ENCODE data around the gene MPO.

The MPO gene

DNA sequence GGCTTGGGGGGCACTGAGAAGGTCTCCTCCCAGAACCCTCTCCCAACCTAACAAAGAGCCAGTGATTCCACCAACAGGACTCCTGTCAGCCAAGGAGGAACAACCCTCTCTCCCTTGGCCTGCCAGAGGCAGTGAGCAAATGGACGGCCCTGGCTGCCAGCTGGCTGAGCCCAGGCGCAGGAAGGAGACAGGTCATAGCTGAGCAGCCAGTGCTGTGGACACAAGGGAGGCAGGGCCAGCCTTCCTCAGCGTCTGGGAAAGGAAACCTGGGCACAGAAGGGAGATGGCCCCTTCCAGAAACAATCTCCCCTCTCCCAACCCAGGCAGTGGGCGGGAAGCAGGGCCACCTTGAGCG lies 2.1 kb downstream of the MPO start:
- H3K27ac ChIP-seq (ENCODE audit: low read depth, low read length) = no peak overlapping the region
- H3K4me3 ChIP-seq (ENCODE audit: low read depth in 1 of 2, low read length in 2 of 2) = peak overlapping the region in 1 of 2 donors; percentile 14

DNA sequence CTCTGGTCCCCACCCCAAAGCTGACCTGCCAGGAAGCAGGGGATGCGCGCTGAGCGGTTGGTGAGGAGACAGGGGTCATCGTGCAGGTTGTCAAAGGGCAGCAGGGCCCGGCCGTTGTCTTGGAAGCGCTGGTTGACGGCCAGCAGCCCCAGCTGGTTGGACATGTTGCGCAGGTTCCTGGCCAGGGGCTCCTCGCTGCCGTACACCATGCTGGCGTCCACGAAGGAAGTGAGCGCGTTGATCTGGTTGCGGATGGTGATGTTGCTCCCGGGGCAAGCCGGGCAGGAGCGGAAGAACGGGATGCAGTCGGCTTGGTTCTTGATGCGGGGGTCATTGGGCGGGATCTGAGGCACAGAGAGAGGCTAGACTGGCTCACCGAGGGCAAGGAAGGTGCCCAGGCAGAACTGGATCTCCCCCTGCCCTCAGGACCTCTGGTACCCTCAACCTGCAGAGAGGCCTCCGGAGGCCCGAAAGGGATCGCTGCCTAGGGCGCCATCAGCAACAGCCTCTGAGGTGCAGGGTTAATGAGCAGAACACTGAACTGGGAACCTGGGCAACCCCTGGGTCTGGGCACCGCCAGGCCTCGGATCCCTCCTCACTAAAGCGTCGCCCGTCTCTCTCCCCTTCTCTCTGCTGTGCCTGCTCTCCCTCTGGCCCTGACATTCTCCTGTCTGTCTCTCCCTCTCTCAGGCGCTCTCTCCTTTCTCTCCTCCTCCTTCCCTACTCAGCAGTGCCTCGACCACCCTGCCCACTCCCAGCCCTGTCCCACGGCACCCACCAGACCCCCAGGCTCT lies 2.7 kb downstream of the MPO start:
- H3K9me3 ChIP-seq (ENCODE audit: control insufficient read depth in 1 of 2, low read length in 2 of 2) = no peaks in the 10 kb centered on the region
- H3K36me3 ChIP-seq (ENCODE audit: control insufficient read depth in 1 of 2, insufficient read depth in 2 of 2, low read length in 2 of 2) = no peaks in the 10 kb centered on the region
- no peak overlapping the region for H3K9ac ChIP-seq (ENCODE audit: low read depth in 1 of 2, low read length in 2 of 2)
- no peak overlapping the region for H3K27ac ChIP-seq (ENCODE audit: low read depth, low read length)
- H3K4me3 ChIP-seq (ENCODE audit: low read depth in 1 of 2, low read length in 2 of 2) = no peak overlapping the region
- peaks cover 22 to 27% of the 10 kb centered on the region in 2 donors for H3K27me3 ChIP-seq (ENCODE audit: control insufficient read depth in 1 of 2, insufficient read depth in 2 of 2, low read length in 2 of 2)
- peaks cover 0 to 5% of the 10 kb centered on the region in 2 donors for H3K4me1 ChIP-seq (ENCODE audit: control insufficient read depth in 1 of 2, insufficient read depth in 2 of 2, low read length in 2 of 2)

More for the DNA sequence above, 2.1 kb downstream of the MPO start:
- Histone ChIP-seq H3K9me3 (ENCODE audit: control insufficient read depth in 1 of 2, low read length in 2 of 2) (no peaks in the 10 kb centered on the region), H3K4me1 (ENCODE audit: control insufficient read depth in 1 of 2, insufficient read depth in 2 of 2, low read length in 2 of 2) (peaks cover 0 to 5% of the 10 kb centered on the region in 2 donors), H3K9ac (ENCODE audit: low read depth in 1 of 2, low read length in 2 of 2) (no peak overlapping the region), H3K36me3 (ENCODE audit: control insufficient read depth in 1 of 2, insufficient read depth in 2 of 2, low read length in 2 of 2) (no peaks in the 10 kb centered on the region), H3K27me3 (ENCODE audit: control insufficient read depth in 1 of 2, insufficient read depth in 2 of 2, low read length in 2 of 2) (peaks cover 22 to 27% of the 10 kb centered on the region in 2 donors)

DNA sequence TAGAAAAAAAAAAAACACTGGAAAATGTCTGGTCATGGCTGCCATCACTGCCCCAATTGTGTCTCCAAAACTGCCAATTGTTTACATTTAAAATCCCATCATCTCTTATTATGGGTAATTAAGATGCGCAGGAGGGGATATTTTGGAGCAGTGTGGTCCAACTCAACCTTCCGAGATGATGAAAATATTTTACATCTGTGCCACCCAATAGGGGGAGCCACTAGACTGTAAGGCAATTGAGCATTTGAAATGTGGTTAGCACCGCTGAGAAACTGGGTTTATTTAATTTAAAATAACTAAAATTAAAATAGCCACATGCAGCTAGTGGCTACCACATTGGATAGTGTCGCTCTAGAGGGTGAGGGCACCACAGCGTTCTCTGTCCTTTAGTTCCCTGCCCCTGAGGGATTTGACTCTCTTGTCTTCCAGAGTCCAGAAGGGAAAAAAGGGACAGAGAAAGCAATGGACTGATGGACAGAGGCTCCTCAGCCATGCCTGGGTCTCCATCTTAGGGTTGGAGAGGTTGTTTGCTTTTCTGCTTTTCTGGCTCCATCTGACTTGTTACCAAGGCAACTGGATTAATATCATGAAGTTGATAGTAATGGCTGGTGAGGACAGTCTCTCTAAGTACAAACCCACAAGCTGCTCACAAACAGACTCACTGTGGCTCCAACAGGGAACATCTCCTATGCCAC lies 3.5 kb downstream of the MPO start:
- H3K9ac ChIP-seq (ENCODE audit: low read depth in 1 of 2, low read length in 2 of 2) = no peak overlapping the region
- no peak overlapping the region for H3K4me3 ChIP-seq (ENCODE audit: low read depth in 1 of 2, low read length in 2 of 2)
- peaks cover 0 to 5% of the 10 kb centered on the region in 2 donors for H3K4me1 ChIP-seq (ENCODE audit: control insufficient read depth in 1 of 2, insufficient read depth in 2 of 2, low read length in 2 of 2)
- H3K9me3 ChIP-seq (ENCODE audit: control insufficient read depth in 1 of 2, low read length in 2 of 2) = no peaks in the 10 kb centered on the region
- H3K36me3 ChIP-seq (ENCODE audit: control insufficient read depth in 1 of 2, insufficient read depth in 2 of 2, low read length in 2 of 2) = no peaks in the 10 kb centered on the region
- no peak overlapping the region for H3K27ac ChIP-seq (ENCODE audit: low read depth, low read length)
- peaks cover 22 to 27% of the 10 kb centered on the region in 2 donors for H3K27me3 ChIP-seq (ENCODE audit: control insufficient read depth in 1 of 2, insufficient read depth in 2 of 2, low read length in 2 of 2)

DNA sequence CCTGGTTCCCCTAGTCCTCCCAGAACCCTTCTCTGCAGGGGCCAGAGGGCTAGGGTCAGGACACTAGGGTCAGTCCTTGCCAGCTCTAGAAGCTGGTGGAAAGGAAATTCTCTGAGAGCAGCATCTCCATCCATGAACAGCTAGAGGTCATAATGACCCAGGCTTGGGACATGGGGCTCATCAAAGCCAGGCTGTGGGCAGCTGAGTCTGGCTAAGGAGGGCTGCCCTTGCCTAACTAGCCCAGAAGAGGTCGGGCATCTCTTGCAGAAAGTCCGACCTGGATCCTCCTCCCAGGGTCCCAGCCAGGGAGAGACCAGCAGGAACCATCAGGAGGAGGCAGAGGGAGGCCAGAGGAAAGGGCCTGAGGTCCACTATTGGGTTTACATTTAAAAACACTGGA lies 4.3 kb downstream of the MPO start:
- no peaks in the 10 kb centered on the region for H3K36me3 ChIP-seq (ENCODE audit: control insufficient read depth in 1 of 2, insufficient read depth in 2 of 2, low read length in 2 of 2)
- H3K4me3 ChIP-seq (ENCODE audit: low read depth in 1 of 2, low read length in 2 of 2) = no peak overlapping the region
- H3K9me3 ChIP-seq (ENCODE audit: control insufficient read depth in 1 of 2, low read length in 2 of 2) = no peaks in the 10 kb centered on the region
- H3K9ac ChIP-seq (ENCODE audit: low read depth in 1 of 2, low read length in 2 of 2) = no peak overlapping the region
- no peak overlapping the region for H3K27ac ChIP-seq (ENCODE audit: low read depth, low read length)
- peaks cover 0 to 5% of the 10 kb centered on the region in 2 donors for H3K4me1 ChIP-seq (ENCODE audit: control insufficient read depth in 1 of 2, insufficient read depth in 2 of 2, low read length in 2 of 2)
- H3K27me3 ChIP-seq (ENCODE audit: control insufficient read depth in 1 of 2, insufficient read depth in 2 of 2, low read length in 2 of 2) = peaks cover 22 to 27% of the 10 kb centered on the region in 2 donors

DNA sequence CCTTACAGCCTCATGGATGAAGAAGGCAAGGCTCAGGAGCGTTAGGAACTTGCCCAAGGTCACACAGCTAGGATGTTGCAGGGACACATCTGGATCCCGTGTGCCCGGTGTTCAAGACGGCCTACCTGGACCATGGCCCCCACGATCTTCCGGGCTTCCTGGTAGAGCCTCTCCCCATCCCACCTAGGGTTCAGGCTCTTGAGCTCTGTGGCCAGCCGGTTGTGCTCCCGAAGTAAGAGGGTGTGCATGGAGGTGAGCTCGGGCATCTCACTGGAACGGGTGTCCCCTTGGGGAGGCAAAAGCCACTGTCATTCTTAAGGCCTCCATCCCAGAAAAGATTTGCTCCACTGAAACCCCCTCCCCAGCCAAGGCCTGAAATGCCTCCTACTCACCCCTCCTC lies 5.3 kb downstream of the MPO start:
- Histone ChIP-seq H3K9ac (ENCODE audit: low read depth in 1 of 2, low read length in 2 of 2) (no peak overlapping the region), H3K27ac (ENCODE audit: low read depth, low read length) (no peak overlapping the region), H3K27me3 (ENCODE audit: control insufficient read depth in 1 of 2, insufficient read depth in 2 of 2, low read length in 2 of 2) (peaks cover 17 to 24% of the 10 kb centered on the region in 2 donors), H3K4me1 (ENCODE audit: control insufficient read depth in 1 of 2, insufficient read depth in 2 of 2, low read length in 2 of 2) (peaks cover 0 to 5% of the 10 kb centered on the region in 2 donors), H3K9me3 (ENCODE audit: control insufficient read depth in 1 of 2, low read length in 2 of 2) (no peaks in the 10 kb centered on the region), H3K4me3 (ENCODE audit: low read depth in 1 of 2, low read length in 2 of 2) (no peak overlapping the region), H3K36me3 (ENCODE audit: control insufficient read depth in 1 of 2, insufficient read depth in 2 of 2, low read length in 2 of 2) (no peaks in the 10 kb centered on the region)

DNA sequence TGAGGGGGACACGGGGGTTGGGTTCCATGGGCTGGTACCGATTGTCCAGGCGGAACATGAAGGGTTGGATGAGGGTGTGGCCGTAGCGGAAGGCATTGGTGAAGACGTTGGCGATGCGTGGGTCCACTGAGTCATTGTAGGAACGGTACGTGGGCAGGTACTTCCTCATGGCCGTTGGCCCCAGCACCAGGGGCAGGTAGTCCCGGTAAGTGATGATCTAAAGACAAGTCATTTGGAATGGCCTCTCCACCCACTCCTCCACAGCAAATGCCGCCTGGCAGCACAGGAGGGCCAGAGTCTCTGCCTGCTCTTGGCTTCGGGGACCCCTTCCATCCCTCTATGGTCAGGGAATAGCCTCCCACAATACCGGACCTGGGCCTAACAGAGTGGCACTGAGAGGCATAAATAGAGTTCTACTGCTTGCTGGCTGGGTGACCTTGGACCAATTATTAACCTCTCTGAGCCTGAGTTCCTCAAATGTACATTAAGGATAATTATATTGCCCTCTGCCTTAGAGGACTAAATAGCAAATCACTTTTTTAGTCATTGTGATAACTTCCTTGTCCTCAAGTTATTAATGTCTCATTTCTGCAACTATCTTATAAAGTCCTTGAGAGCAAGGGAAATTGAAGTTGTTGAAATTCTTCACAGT lies 7.2 kb downstream of the MPO start:
- Histone ChIP-seq H3K9me3 (ENCODE audit: control insufficient read depth in 1 of 2, low read length in 2 of 2) (no peaks in the 10 kb centered on the region), H3K27ac (ENCODE audit: low read depth, low read length) (no peak overlapping the region), H3K27me3 (ENCODE audit: control insufficient read depth in 1 of 2, insufficient read depth in 2 of 2, low read length in 2 of 2) (peaks cover 4 to 11% of the 10 kb centered on the region in 2 donors), H3K36me3 (ENCODE audit: control insufficient read depth in 1 of 2, insufficient read depth in 2 of 2, low read length in 2 of 2) (no peaks in the 10 kb centered on the region), H3K4me3 (ENCODE audit: low read depth in 1 of 2, low read length in 2 of 2) (no peak overlapping the region), H3K4me1 (ENCODE audit: control insufficient read depth in 1 of 2, insufficient read depth in 2 of 2, low read length in 2 of 2) (no peaks in the 10 kb centered on the region), H3K9ac (ENCODE audit: low read depth in 1 of 2, low read length in 2 of 2) (no peak overlapping the region)

DNA sequence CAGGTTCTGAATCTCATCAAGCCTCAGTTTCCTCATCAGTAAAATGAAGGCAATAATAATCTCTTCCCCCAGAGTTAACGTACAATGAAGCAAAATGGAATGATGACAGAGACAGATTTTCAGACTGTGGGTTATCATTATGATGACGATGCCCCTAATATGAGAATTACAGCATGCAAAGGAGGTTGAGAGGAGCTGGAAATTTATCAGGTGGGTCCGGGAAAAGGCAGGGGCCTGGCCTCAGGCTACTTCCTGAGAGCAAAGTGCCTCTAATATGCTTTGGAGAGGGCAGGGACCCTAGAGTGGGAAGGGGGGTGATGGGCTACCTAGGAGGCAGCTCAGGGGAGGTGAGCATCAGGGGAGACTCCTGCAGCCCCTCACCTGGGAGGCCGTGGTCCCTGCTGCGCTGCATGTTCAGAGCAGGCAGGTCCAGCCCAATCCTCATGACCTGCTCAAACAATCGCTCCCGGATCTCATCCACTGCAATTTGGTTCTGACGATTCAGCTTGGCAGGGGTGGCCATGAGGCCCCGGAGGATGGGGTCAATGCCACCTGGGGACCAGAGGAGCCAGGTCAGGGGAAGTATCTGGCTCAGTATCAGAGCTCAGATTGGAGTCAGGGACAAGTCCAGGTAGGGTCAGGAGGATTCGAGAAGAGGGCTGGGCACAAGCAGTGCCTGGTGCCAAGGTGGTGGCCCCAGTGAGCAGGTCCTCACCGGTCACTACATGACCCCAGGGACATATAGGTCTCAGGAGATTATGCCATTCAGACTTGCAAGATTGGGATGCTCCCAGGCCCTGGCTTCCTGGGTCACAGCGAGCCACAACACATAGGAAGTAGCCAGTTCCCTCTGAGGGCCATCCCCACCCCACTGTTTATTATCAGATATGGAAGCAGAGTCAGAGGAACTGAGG lies 8.1 kb downstream of the MPO start:
- no peak overlapping the region for H3K27ac ChIP-seq (ENCODE audit: low read depth, low read length)
- H3K9me3 ChIP-seq (ENCODE audit: control insufficient read depth in 1 of 2, low read length in 2 of 2) = no peaks in the 10 kb centered on the region
- H3K4me3 ChIP-seq (ENCODE audit: low read depth in 1 of 2, low read length in 2 of 2) = no peak overlapping the region
- H3K9ac ChIP-seq (ENCODE audit: low read depth in 1 of 2, low read length in 2 of 2) = no peak overlapping the region
- H3K27me3 ChIP-seq (ENCODE audit: control insufficient read depth in 1 of 2, insufficient read depth in 2 of 2, low read length in 2 of 2) = peaks cover 0 to 6% of the 10 kb centered on the region in 2 donors
- H3K36me3 ChIP-seq (ENCODE audit: control insufficient read depth in 1 of 2, insufficient read depth in 2 of 2, low read length in 2 of 2) = no peaks in the 10 kb centered on the region
- H3K4me1 ChIP-seq (ENCODE audit: control insufficient read depth in 1 of 2, insufficient read depth in 2 of 2, low read length in 2 of 2) = no peaks in the 10 kb centered on the region

DNA sequence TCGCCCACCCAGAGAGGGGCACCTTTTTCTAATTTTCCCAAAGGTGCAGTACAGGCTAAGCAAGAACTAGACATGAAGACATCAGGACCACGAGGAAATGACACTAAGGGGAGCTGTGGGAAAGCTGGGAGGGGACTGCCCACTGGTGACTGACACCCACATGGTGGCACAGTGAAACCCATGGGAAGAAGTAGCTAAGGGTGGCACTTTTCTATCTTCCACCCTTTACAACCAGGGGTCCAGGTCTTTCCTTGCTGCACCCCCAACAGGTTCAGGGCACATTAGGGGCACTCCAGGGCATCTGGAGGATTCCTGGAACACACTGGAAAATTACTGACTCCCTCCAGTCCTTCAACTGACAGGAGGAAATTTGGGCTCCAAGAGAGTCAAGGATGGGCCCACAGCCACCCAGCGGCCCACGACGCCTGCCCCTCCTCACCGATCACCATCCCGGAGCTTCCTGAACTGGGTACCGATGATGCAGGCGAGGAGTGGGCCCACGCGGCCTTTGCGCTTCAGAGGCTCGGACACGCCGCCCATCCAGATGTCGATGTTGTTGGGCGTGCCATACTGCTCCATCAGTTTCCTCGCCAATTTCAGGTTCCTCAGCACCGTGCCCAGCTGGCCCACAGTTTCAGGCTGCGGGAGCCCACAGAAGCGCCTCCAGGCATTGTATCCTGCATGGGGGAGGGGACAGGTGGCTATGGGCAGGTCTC lies 9.4 kb downstream of the MPO start:
- H3K27me3 ChIP-seq (ENCODE audit: control insufficient read depth in 1 of 2, insufficient read depth in 2 of 2, low read length in 2 of 2) = peaks cover 0 to 4% of the 10 kb centered on the region in 2 donors
- H3K4me3 ChIP-seq (ENCODE audit: low read depth in 1 of 2, low read length in 2 of 2) = no peak overlapping the region
- no peak overlapping the region for H3K27ac ChIP-seq (ENCODE audit: low read depth, low read length)
- H3K36me3 ChIP-seq (ENCODE audit: control insufficient read depth in 1 of 2, insufficient read depth in 2 of 2, low read length in 2 of 2) = no peaks in the 10 kb centered on the region
- H3K4me1 ChIP-seq (ENCODE audit: control insufficient read depth in 1 of 2, insufficient read depth in 2 of 2, low read length in 2 of 2) = no peaks in the 10 kb centered on the region
- H3K9ac ChIP-seq (ENCODE audit: low read depth in 1 of 2, low read length in 2 of 2) = no peak overlapping the region
- H3K9me3 ChIP-seq (ENCODE audit: control insufficient read depth in 1 of 2, low read length in 2 of 2) = no peaks in the 10 kb centered on the region

DNA sequence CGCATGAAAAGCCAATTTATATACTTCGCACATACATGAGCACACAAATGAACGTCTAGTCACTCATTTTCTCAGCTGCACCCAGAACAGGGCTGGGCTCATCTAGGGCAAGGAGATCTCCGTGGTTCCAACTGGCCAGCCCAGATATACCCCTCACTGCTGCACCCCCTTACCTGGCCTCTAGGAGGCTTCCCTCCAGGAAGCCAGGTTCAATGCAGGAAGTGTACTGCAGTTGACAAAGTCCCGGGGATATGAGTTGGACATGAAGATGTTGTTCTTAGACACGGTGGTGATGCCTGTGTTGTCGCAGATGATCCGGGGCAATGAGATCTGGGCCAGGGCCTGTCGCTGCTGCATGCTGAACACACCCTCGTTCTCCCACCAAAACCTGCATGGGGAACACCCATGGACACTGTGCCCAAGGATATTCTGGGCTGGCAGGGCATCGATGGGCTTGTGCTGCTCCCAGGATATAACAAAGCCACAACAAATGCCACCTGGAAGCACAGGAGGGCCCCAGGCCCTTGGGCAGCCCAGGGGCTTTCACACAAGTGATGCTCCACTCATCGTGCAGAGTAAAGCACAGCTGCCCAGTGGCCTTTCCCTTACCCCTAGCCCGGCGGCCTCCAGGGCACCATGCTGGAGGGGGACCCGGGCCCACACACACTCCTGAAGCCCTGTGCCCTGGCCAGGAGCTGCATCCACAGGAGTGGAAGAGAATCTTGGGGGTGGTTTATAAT lies 10.1 kb downstream of the MPO start:
- Histone ChIP-seq H3K36me3 (ENCODE audit: control insufficient read depth in 1 of 2, insufficient read depth in 2 of 2, low read length in 2 of 2) (no peaks in the 10 kb centered on the region), H3K9ac (ENCODE audit: low read depth in 1 of 2, low read length in 2 of 2) (no peak overlapping the region), H3K9me3 (ENCODE audit: control insufficient read depth in 1 of 2, low read length in 2 of 2) (no peaks in the 10 kb centered on the region), H3K4me1 (ENCODE audit: control insufficient read depth in 1 of 2, insufficient read depth in 2 of 2, low read length in 2 of 2) (no peaks in the 10 kb centered on the region), H3K27me3 (ENCODE audit: control insufficient read depth in 1 of 2, insufficient read depth in 2 of 2, low read length in 2 of 2) (peaks cover 0 to 5% of the 10 kb centered on the region in 2 donors), H3K27ac (ENCODE audit: low read depth, low read length) (no peak overlapping the region), H3K4me3 (ENCODE audit: low read depth in 1 of 2, low read length in 2 of 2) (no peak overlapping the region)

All from duodenal mucosa (tissue), 2 donors.